Endothelial cell of umbilical vein (primary cell): Measurements from ENCODE around the gene LAMB4.

Experiments used
- EZH2 ChIP-seq: IDR thresholded peaks from 2 replicates; pipeline ENCODE4 v1.6.1; 2012; ENCODE audit warnings: borderline replicate concordance, low read depth, mild to moderate bottlenecking, moderate library complexity, low read length, inconsistent platforms; ENCODE audit not compliant: severe bottlenecking
- FOS ChIP-seq: IDR thresholded peaks from 2 replicates; pipeline ENCODE4 v1.6.1; 2011; ENCODE audit warnings: mild to moderate bottlenecking, low read length, moderate library complexity, borderline replicate concordance; ENCODE audit not compliant: insufficient read depth
- JUN ChIP-seq: IDR thresholded peaks from 2 replicates; pipeline ENCODE4 v1.6.1; 2011; ENCODE audit warnings: borderline replicate concordance, low read depth; ENCODE audit not compliant: insufficient read length, insufficient read depth
- MYC ChIP-seq: IDR thresholded peaks from one replicate; pipeline ENCODE4 v1.6.1; 2011; ENCODE audit warnings: mild to moderate bottlenecking, low read depth, low read length
- POLR2A ChIP-seq: IDR thresholded peaks from 2 replicates; pipeline ENCODE4 v1.6.1; 2012; ENCODE audit warnings: low read depth, mild to moderate bottlenecking, control low read depth, low read length
- POLR2AphosphoS5 ChIP-seq: IDR thresholded peaks from 2 replicates; pipeline ENCODE4 v1.6.1; 2012; ENCODE audit warnings: low read depth, mild to moderate bottlenecking, control low read depth, low read length, moderate library complexity; ENCODE audit not compliant: insufficient read depth
- TF ChIP-seq, protein P1 (sequence below), 2 donors: IDR thresholded peaks; 1 replicate in 1 of 2; 2 replicates in 1 of 2; pipeline ENCODE4 v1.5.1; 2011; ENCODE audit warnings: low read length in 2 of 2, mild to moderate bottlenecking in 2 of 2, moderate library complexity in 2 of 2, control low read depth in 1 of 2, inconsistent platforms in 1 of 2, low read depth in 1 of 2; ENCODE audit not compliant: insufficient read depth in 1 of 2; ENCODE audit errors: extremely low read depth in 1 of 2
- TF ChIP-seq, protein P2 (sequence below): IDR thresholded peaks from 2 replicates; pipeline ENCODE4 v1.6.1; 2011; ENCODE audit not compliant: insufficient read depth, insufficient read length

DNA sequence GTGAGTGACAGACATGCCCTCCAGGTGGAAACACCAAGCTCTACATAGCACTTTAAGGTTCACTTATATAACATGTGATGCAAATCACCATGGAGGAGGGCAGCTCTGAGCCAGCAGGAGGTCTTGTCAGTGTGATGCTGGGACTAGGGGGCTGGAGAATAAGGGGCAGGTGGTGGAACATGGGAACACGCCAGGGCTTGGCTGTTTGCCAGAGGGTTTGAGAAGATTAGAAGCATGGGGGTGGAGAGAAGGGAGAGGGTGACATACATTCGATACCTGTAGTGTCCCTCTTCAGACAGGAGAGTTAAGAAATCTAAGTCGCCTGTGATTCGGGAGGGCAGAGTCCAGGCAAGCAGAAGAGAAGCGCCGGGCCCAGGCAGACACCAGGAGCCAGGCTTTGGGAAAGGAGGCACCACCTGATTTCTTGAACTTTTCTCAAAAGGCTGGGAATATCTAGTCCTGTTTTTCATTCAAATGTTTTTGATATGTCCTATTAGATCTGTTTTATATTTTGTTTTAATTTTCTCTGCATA is 16.9 kb upstream of the LAMB4 start:
- TF ChIP-seq FOS (no peak), POLR2A (no peak), MYC (no peak), POLR2AphosphoS5 (no peak), EZH2 (no peak), JUN (no peak)
- TF ChIP-seq, protein P1, sequence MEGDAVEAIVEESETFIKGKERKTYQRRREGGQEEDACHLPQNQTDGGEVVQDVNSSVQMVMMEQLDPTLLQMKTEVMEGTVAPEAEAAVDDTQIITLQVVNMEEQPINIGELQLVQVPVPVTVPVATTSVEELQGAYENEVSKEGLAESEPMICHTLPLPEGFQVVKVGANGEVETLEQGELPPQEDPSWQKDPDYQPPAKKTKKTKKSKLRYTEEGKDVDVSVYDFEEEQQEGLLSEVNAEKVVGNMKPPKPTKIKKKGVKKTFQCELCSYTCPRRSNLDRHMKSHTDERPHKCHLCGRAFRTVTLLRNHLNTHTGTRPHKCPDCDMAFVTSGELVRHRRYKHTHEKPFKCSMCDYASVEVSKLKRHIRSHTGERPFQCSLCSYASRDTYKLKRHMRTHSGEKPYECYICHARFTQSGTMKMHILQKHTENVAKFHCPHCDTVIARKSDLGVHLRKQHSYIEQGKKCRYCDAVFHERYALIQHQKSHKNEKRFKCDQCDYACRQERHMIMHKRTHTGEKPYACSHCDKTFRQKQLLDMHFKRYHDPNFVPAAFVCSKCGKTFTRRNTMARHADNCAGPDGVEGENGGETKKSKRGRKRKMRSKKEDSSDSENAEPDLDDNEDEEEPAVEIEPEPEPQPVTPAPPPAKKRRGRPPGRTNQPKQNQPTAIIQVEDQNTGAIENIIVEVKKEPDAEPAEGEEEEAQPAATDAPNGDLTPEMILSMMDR (IDR thresholded peaks at IDR 0.05; ENCODE audit: extremely low read depth in 1 of 2, insufficient read depth in 1 of 2, low read depth in 1 of 2, low read length in 2 of 2): no peak
- TF ChIP-seq, protein P2, sequence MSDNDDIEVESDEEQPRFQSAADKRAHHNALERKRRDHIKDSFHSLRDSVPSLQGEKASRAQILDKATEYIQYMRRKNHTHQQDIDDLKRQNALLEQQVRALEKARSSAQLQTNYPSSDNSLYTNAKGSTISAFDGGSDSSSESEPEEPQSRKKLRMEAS: no peak
